HG03442 (cell line): Measurements from ENCODE around the gene GRIP2.
"Not testable (repeated sequence)": the region's sequence is repeated elsewhere in the genome, so short reads cannot be mapped to it uniquely, and the experiment has no call there.

Experiments
- ATAC-seq: cut with Tn5 transposase; IDR thresholded peaks from one replicate; pipeline ENCODE4 v1.9.1; 2021; ENCODE audit warnings: mild to moderate bottlenecking, moderate library complexity; ENCODE audit not compliant: unreplicated experiment

GRIP2 gene

GRCh38 chr3:14522768-14523167, 17.4 kb downstream of the GRIP2 start:
- no peak for ATAC-seq

GRCh38 chr3:14522129-14522691, 17.9 kb downstream of the GRIP2 start:
- ATAC-seq: no peak

GRCh38 chr3:14521611-14522010, 18.5 kb downstream of the GRIP2 start:
- no peak for ATAC-seq

DNA sequence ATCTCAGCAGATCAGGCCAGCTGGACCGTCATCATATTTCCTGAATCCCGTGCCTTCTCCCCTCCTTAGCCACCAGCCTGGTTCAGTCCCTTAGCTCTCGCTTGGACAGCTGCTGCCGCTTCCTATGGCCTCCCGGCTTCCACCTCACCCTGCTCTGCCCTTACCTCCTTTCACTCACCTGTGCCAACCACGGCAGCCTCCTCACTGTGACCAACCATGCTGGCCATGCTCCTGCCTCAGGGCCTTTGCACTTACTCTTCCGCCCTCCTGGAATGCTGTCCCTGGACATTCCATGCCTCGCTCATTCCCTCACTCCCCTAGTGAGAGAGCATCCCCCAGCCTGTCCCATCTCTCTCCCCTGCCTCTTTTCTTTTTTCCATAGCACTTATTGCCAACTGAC, 19.2 kb downstream of the GRIP2 start:
- no peak for ATAC-seq

DNA sequence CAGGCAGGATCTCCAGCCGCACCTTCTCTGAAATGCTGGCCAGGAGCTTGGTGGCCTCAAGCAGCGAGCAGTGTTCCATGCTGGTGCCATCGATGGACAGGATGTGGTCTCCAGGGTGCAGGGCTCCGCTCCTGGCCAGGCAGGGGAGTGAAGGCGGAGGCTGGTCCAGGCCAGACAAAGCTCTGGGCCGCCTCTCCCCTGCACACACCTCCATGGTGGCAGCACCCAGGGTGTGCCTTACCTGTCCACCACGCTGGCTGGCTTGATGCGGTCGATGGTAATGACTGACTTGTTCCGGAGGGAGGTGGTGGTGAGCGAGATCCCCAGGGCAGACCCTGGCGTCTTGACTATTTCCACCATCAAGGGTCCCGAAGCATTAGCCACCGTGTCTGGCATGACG, 20.0 kb downstream of the GRIP2 start:
- no peak for ATAC-seq

GRCh38 chr3:14519406-14519805, 20.7 kb downstream of the GRIP2 start:
- ATAC-seq: no peak

DNA sequence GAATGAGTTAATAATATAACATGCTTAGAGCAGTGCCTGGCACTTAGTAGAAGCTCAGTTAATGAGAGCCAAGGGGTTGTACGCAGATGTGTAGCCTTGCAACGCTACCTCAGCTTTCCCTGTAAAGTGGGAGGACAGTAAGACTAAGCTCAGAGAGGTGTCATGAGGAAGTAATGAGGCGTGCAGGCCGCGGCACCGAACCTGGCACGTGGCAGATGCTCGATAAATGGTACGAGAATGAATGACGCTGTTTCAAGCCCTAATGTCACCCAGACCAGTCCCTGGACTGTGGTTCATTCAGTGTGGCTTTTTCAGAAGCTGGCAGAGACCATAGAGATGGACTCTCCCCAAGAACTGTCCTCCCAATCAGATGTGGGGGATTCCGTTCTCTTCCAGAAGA, 21.2 kb downstream of the GRIP2 start:
- no peak for ATAC-seq

GRCh38 chr3:14518432-14518802, 21.7 kb downstream of the GRIP2 start:
- ATAC-seq: no peak

GRCh38 chr3:14517601-14518431, 22.3 kb downstream of the GRIP2 start:
- ATAC-seq: no peak

DNA sequence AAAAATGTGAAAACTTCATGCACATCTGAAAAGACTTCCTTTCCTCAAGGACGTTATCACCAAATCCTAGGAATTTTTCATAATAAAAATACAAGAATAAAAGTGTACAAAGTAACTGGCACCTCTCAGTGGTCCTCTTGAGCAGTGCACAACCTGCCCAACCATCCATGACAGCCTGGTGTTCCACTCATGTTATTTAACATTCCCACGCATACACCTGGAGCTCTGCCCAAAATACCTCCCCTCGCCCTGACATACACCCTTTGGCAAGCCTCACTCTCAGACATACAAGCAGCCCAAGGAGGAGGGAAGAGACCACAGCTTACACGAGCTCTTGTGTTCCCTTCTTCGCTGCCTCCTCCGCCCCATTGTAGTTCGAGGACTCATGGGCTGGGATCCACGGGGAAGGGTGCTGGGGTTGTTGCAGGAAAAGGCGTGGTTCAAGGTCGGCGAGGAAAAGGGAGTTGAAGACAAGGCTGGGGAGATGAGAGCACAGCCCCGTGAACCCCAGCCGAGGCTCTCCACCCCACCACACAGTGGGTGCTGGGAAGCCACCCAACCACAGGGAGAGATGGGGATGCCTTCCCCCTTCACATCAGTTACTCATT, 23.3 kb downstream of the GRIP2 start:
- ATAC-seq: no peak

DNA sequence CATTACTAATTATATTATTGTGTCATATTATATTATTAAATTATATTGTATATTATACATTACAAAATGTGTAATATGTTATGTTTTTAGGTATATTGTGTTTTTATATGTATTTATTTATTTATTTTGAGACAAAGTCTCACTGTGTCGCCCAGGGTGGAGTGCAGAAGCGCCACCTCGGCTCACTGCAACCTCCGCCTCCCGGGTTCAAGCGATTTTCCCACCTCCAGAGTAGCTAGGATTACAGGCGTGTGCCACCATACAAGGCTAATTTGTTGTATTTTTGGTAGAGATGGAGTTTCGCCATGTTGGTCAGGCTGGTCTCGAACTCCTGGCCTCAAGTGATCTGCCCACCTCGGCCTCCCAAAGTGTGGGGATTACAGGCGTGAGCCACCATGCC, 24.6 kb downstream of the GRIP2 start:
- ATAC-seq: not testable (repeated sequence)

- ATAC-seq: no peak
Observed at GRCh38 chr3:14514323-14514720, 25.8 kb downstream of the GRIP2 start.

- ATAC-seq: no peak
Observed at GRCh38 chr3:14513566-14514322, 26.4 kb downstream of the GRIP2 start.

GRCh38 chr3:14512942-14513327, 27.2 kb downstream of the GRIP2 start:
- ATAC-seq: no peak

- no peak for ATAC-seq
Observed at GRCh38 chr3:14512281-14512941, 27.7 kb downstream of the GRIP2 start.

- ATAC-seq: no peak
Observed at GRCh38 chr3:14511623-14512280, 28.4 kb downstream of the GRIP2 start.

DNA sequence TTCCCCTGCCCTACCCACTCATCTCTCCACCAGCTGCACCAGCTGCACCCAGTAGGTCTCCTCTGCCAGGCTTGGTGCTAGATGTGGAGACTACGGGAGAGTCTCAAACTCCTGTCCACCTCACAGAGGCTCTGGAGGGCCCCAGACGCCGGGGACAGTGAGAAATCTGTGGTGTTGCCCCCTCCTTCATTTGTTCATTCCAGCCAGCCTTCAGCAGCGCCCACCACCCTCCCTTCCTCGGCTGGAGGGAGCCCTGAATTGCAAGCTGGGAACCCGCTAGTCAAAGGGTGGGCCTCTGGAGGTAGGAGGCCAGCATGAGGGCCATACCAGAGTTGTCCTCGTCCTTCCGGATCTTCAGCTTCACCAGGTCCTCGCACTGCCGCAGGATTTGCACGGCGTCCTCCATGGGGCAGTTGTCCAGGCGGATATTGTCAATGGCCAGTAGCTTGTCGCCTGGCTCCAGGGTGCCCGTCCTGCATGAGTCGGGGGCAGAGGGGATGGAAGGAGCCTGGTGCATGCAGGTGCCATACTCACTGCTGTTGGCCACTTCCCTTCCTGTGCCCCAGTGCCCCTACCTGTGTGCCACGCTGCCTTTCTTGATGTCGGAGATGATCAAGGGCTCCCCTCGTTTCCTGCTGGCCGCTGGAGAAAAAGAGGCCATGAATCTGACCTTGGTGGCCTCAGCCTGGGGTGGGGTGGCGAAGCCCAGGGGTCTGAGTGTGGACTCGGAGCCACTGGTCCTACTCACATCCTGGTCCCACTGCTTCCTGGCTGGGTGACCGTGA, 29.1 kb downstream of the GRIP2 start:
- no peak for ATAC-seq

GRCh38 chr3:14509796-14510100, 30.4 kb downstream of the GRIP2 start:
- no peak for ATAC-seq

DNA sequence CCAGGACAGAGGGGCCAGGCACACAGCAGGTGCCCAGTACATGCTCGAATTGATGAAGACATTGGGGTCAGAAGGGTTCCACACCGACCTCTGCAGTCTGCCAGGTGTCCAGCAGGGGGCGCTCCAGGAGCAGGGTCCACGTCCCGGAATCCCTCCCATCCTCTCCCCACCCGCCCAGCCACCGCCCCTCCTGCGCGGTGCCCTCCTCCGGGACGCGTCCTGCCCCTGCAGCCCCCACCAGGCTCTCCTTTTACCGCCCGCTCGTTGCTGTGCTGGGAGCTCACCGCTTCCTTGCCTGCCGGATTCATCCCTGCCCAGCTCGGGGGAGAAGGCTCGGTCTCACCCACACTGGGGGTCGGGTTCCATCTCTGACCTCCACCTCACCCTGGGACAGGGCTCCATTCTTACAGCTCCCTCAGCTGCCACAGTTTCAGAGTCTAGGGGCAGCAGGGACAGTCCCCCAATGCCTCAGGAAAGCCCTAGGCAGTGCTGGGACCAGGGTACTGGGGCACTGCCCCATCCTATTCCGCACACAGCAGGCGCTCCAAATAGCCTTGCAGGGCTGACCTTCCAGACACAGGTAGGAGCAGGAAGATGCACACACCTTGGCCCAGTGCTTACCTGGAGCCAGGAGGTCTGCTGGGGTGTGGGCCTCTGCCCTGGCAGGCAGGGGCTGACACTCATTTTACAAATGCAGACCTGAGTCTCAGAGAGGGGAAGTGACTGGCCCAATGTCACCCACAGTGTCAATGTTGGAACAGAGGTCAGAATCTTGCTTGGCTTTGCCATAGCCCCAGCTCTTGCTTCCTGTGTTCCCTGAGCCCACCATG, 31.0 kb downstream of the GRIP2 start:
- peak; percentile 41 for ATAC-seq
